Activated CD8-positive, alpha-beta memory T cell treated with anti-CD3 and anti-CD28 coated beads, Interleukin-2, amount 50 U/mL, for 1 hour (primary cell): ENCODE data around the gene TTLL4.

Experiments used
- DNase-seq: peaks from one replicate; pipeline ENCODE4 v3.0.0-alpha.2; 2020; ENCODE audit errors: extremely low read depth

The TTLL4 gene

GRCh38 chr2:218783688-218784087, 73.1 kb downstream of the TTLL4 start:
- DNase-seq, result no peak

- DNase-seq, result no peak
Measured at GRCh38 chr2:218785103-218785502, 74.5 kb downstream of the TTLL4 start.

GRCh38 chr2:218786133-218786532, 75.5 kb downstream of the TTLL4 start:
- no peak for DNase-seq

- no peak for DNase-seq
Measured at GRCh38 chr2:218788529-218789255, 78.1 kb downstream of the TTLL4 start.

GRCh38 chr2:218792433-218792832, 81.8 kb downstream of the TTLL4 start:
- no peak for DNase-seq

- DNase-seq, result no peak
Measured at GRCh38 chr2:218796691-218797090, 86.1 kb downstream of the TTLL4 start.

GRCh38 chr2:218798767-218799504, 88.3 kb downstream of the TTLL4 start:
- no peak for DNase-seq

- DNase-seq, result no peak
Measured at GRCh38 chr2:218799990-218800389, 89.4 kb downstream of the TTLL4 start.

- DNase-seq, result no peak
Measured at GRCh38 chr2:218802386-218802994, 91.9 kb downstream of the TTLL4 start.

GRCh38 chr2:218804817-218805216, 94.2 kb downstream of the TTLL4 start:
- no peak for DNase-seq
